GM19328 (cell line): ENCODE results near the gene PRR20G.
"Not testable (repeated sequence)": the region's sequence is repeated elsewhere in the genome, so short reads cannot be mapped to it uniquely, and the experiment has no call there.

Experiments used
- ATAC-seq: cut with Tn5 transposase; IDR thresholded peaks from one replicate; pipeline ENCODE4 v1.9.1; 2021; ENCODE audit warnings: mild to moderate bottlenecking, moderate library complexity; ENCODE audit not compliant: unreplicated experiment

Gene PRR20G

DNA sequence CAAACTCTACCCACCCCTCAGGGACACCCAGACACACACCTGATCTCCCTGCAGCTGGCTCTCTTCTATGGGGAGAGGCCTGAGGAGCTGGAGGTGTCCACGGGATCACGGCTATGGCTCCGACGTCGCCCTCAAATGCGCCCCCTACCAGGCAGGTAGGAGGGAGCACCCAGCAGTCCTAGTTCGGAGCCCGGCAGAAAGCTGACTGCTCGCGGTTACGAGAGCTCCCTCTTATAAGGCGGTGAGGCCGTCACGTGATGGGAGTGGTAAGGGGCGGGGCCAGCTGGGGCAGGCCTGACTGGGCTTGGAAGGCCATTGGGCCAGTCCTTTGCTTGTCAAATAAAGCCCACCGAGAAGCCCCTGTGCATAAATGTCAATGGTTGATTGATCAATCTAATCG lies at the start of gene PRR20G:
Gene PRR20G, minus strand, starts transcription at position 207 of the 400 bp plus-strand sequence. CDS start 681 bp downstream, outside the sequence.
- ATAC-seq: no peak

DNA sequence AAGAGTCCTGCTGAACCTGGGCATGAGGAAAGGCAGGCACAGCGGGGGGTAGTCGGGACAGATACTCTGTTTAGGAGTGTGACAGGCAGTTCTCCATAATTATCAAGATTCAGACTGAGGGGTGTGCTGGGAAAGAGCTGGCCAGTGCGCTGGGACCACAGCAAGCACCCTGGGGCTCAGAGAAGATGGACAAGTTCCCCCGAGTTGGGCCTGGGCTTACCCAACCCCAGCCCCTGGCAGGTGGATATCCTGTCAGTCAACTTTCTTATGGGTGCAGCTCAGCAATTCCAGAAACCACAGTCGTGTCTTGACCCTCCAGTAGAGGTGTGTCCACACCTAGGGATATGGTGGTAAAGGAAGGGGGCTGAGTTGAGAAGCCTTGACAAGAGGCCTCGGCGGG lies 49.2 kb upstream of the PRR20G start:
- ATAC-seq: no peak

DNA sequence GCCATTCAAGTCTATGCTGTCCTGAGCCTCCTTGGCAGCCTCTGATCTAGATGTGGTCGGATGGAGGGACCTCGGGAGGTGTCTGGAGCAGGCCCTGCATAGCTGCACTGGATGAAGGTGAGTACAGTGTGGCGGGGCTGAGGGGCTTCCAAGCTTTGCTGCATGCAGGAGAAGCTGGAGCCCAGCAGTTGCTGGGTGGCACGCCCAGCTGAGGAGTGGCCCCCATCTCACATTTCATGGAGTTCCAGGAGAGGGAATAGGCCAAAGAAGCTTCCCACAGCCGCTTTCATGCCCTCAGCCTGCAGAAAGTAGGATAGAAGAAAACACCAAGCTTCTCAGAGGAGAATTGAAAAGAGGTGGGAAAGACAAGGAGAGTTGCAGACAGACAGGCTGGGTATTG lies 48.3 kb upstream of the PRR20G start:
- ATAC-seq: no peak

DNA sequence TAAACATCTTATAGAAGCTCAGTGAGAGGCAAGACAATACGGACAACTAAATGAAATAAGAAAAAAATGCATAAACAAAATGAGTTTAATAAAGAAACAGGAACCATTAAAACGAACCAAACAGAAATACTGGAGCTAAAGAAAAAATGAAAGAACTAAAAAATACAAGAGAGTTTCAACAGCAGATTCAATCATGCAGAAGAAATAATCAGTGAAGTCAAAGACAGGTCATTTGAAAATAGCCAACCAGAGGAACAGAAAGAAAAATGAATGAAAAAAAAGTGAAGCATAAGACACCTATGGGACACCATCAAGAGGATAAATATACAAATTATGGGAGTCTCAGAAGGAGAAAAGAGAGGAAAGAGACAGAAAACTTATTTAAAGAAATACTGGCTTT lies 42.5 kb upstream of the PRR20G start:
- ATAC-seq: no peak

DNA sequence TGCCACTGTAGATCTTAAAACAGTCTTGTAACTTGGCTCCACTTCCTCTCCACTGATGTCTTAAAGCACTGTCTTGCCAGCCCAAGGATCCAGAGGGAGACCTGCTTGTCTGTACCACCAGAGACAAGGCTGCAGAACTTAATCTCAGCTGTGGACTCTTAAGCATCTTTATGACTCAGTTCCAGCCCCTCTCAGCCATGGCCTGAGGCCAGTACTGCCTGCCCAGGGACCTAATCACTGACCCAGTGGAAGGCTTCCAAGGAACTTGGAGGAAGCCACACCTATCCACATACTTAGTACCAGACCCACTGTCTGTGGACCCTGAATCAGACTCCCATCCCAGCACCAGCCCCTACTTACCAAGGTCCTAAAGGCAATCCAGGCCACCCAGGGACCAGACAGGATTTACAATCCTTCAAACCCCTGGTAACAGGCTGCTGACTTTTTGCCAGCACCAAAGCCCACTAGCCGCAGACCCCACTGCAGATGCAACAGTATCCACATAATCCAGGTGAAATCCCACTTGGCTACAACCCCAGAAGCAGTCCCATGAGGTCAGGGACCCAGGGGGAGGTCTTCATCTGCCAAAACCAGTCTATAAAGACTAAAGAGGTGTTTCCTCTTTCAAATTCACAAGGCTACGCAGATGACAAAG lies 41.9 kb upstream of the PRR20G start:
- no peak for ATAC-seq

DNA sequence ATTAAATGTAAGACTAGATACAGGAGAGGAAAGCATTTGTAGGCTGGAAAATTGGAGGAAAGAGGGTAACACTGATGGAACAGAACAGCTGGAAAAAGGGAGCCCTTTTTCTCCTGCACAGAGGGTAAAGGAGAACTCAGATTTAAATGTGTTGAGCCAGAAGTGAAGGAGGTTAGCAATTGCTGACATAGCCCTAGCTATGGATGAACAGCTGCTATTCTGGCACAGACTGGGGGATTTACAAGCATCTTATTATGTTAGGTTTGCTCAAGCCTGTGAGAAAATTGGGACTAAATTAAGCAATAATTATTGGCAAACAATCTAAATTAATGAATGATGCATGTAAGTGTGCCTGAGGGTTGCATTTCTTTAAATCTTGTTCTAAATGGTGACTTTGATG lies 40.6 kb upstream of the PRR20G start:
- ATAC-seq: no peak

DNA sequence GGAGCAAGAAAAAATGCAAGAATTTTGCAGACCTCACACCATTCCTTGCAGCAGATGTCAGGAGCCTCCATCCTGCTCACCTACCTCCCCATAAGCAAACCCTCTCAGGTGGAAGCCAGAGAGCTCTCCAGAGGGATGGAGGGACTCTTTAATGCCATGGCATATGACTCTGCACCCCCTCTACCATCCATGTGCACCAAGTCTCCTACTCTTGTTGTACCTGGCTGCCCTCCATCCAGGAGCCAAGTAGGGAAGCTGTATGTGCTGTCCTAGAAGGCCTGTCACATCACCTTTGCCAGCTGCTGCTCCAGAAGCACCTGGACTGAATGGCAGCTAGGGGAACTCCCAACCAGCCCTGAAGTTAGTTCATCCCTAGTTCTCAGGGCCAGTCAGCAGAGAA lies 38.5 kb upstream of the PRR20G start:
- ATAC-seq: no peak

DNA sequence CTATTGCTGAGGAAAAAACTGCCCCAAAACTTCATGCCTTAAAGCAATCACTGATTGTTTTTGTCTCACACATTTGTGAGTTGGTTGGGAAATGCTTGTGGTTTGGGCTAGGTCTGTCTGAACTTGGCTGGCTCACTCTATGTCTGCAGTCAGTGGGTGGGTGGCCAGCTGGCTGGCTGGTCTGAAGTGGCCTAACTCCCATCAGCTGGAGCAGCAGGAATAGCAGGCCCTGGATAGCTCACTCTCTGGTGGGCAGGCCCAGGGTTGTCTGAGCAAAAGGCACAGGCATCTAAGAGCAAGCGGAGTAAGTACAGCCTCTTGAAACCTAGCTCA lies 37.7 kb upstream of the PRR20G start:
- ATAC-seq: no peak

DNA sequence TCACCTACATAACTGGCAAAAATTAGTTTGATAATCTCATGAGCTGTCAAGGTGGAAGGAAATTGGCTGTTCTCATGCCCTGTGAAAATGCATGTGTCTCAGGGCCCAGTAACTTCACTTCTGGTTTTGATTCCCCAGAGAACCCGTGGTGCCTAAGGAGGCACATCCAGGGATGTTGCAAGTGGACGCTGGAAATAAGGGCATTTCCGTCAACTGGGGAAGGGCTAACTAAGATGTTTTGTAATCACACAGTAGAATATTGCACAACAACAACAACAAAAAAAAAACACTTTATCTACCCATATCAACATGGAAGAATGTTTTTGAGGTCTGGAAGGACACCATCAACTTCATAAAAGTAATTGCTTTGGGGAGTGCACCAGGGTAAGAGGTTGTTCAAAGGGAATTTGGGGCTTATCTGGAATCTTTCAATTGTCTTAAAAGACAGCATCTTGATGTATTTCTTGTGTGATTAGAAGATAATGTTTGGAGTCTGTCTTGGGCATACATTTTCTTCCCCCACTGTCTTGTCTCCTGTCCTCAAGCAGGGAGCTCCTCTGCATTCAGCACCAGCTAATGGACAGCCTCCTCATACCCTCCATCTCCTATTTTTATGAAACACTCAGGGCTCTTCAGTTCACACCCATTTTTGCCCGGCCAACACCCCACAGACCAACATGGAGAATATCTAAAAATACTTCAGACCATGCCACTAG lies 37.2 kb upstream of the PRR20G start:
- no peak for ATAC-seq

DNA sequence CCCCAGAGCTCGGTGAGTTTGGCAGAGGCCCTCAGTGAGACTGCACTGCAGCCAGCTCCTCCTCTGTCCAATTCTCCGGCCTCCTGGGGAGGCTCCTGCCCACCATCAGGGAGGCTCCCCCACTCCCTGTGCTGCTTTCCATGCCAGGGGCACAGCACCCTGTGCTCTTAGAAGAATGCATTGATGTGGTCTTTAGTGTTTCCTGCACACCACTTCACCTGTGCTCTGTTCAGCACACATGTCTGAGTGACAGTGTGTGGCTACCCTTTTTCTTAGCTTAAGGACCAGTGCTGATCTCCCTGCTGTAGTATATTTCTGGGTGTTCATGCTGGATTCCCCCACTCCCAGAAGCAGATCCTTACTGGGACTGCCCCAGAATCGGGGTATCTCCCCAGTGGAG lies 36.2 kb upstream of the PRR20G start:
- no peak for ATAC-seq

DNA sequence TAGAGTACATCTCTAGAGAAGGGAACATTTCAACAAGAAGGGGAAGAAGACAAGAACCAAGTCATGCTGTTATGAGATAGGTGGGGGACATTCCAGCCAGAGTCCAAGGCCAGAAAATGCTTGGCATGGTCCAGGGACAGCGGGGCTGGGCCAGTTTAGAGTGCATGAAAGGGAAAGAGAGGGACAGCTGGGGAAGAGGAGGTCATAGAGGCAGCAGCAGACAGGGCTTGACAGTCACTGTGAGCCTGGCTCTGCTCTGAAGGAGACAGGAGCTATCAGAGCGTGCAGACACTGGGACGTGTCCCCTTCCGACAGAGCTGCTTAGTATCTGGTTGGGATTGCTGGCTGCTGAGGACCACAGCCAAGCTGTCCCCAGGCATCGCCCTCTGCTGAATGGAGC lies 35.7 kb upstream of the PRR20G start:
- ATAC-seq: no peak

DNA sequence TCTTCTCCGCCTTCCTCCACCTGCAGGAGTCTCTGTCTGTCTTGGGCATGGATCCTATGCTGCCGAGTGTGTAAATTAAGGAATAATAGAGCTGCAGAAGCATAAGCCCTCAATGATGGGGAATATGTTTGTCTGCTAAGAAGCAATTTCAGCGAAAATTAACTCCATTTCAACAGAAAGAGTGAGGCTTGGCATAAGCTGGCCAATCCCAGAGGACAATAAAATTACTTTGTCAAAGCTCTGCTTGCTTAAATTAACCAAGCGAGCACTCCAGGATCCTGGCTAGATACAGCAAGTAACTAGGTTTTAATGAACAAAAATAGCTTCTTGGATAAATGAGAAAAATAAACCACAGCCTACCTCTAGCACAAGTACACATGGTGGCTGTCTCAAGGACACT lies 33.5 kb upstream of the PRR20G start:
- ATAC-seq: no peak

DNA sequence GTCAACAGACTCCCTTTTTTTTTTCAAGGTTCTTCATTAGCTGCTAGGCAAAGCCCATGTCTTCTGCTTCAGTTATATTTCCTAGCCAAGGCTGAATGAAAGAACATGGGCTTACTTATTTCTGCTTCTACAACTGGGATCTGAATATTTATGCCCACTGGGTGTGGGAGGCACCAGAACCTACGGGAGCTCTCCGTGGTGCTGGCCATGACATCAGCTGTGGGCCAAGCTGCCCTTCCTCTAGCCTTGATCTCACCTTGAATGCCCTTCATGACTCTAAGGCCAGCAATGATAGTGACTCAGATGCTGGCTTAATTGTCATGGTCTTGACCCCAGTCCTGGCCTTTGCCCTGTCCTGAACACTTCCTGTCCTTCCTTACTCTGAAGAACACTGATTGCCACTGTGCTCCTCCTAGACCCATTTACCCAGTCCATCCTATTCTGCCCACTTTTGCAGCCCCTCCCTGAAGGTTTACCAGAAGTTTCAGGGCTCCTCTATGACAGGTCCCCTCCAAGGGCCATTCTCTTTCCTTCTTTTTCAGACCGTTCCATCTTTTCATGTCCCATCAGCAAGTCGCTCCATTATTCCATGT lies 32.8 kb upstream of the PRR20G start:
- no peak for ATAC-seq

DNA sequence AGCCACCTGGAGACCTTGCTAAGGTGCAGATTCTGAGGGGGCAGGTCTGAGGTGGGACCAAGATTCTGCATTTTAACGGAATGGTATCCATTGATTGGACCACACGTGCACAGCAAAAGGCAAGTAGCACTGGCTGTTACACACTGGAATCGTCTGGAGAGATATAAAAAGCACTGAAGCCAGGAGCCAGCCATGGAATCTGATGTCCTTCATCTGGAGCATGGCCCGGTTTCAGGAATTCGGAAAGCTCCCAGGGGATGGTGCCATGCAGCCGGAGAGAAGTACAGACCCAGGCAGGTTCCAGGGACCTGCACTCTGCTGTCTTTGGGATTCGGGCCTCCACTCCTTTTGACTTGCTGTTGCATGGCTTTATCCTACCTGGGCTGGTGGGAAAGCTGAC lies 28.8 kb upstream of the PRR20G start:
- ATAC-seq: no peak

DNA sequence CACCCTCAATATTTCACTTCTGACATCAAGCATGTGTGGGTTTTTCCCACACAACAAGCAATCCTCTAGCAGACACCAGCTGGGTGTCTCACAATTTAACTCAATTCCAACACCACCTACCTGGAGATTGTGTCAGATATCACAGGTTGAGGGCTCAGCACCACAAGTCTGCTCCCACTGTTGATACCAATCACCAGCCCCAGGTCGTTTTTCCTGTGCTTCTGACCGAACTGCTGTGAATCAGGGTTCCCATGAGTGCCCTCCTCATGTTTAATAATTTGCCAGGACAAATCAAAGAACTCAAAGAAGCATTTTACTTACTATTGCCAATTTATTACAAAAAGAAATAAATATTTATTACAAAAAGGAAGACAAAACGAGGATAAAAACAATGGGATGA lies 25.0 kb upstream of the PRR20G start:
- ATAC-seq: no peak

DNA sequence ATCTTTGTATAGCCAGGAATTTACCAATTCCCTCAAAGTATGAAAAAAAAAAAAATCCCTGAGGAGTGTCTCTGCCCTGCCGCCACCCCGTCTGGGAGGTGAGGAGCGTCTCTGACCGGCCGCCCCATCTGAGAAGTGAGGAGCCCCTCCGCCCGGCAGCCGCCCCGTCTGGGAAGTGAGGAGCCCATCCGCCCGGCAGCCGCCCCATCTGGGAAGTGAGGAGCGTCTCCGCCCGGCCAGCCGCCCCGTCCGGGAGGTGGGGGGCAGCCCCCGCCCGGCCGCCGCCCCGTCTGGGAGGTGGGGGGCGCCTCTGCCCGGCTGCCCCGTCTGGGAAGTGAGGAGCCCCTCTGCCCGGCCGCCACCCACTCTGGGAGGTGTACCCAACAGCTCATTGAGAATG lies 21.0 kb upstream of the PRR20G start:
- ATAC-seq: not testable (repeated sequence)

DNA sequence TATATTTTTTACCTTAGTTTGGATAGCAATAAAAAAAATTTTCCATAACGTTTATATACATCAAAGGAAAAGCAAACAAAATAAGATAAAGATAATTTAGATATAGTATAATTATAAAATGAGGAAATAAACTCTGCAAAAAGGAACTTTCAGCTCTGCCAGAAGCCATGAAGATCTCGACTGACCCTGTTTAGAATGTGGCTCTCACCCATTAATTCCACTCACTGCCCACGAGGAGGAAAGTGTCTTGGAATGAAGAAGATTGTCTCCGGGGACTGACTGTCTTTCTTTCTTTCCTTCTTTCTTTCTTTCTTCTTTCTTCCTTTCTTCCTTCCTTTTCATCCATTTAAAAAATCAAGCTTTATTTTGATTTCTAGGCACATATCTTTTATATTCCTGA lies 20.1 kb upstream of the PRR20G start:
- ATAC-seq: no peak

DNA sequence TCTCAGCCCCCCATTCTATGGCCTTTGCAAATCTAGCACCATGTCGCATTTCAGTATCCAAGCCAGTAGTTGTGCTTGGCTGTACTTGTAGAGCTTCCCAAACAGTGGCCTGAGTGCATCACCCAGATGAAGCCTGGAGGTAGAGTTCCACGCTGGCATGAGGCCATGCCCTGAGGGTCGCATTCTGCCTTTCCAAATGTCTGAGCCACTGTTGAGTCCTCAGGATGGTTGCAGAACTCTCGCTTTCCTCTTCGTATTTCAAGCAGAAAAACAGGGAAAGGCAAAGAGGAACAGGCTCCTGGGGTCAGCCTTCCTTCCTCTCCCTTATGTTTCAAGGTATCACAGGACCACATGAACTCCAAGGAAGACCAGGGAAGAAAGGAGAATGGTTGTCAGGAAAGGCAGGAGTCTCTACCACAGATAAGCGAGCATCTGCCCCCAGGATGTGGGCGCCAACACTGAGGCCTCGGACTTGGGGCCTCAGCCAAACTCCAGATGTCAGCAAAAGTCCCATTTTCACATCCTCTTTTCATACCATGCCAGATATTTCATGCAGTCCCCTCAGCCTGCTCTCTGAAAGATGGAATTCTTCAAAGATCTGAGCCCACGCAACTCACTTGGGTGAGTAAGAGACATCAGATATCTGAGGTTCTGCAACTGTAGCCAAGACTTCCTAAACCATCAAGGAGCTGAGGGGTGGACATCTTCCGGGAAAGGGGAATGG lies 19.4 kb upstream of the PRR20G start:
- ATAC-seq: no peak

DNA sequence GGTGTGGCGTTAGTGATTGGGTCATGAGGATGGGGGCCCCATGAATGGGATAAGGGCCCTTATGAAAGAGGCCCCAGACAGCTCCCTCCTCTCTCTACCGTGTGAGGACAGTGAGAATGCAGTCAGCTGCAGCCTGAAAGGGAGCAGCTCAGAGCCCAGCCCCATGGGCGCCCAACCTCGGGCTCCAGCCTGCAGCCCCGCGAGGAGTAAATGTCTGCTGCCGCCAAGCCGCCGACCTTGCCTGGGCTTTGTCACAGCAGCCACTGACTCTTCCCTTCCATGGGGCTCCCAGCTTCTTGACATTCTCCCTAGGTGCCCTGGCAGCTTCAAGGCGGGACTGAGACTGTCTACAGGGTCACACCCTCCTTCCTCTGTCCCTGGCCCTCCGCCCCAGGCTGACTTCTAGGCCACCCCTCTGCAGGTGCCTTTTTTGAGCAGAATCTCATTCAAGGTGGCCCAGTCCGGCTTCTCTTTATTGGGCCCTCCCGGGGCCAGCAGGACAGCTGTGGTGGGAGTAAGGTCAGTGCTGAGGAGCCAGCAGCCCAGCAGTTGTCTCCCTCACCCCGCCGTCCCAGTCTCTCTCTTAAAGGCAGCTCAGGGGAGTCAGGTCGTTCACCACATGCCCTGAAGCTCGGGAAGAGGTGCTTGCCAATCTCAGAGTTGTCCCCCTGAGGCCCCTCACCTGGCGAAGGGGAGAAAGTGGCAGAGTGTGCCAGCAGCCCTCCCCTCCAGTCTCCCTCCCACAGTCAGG lies 18.7 kb upstream of the PRR20G start:
- no peak for ATAC-seq

DNA sequence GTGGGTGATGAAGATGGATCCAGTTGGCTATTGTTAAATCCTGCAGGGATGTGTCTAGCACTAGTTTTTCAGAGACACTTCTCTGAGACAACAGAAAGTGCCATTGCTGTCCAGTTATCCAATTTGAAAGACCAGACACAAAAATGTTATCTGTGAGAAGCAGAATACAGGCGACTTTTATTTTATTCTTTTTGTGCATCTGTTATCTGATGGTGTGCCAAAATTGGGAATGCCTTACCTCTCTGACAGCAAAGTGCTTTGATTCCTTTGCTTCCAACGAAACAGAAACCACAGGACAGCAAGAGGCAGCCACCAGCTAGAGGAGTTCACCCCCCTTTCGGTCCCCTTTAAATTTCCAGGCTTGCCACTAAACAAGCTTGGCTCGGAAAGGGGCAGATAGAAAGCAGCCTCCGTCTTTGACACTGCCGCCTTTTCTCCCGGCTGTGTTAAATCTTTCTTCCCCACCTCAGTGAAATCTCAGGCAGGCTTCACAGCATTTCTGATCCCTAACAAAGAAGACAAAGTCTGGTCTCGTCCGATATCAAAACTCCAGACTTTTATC lies 17.7 kb upstream of the PRR20G start:
- no peak for ATAC-seq
